Stimulated activated CD4-positive, alpha-beta T cell treated with anti-CD3 and anti-CD28 coated beads, Interleukin-12 subunit alpha, Interleukin-12 subunit beta, amount 100 ng/mL, for 4 hours (primary cell): ENCODE measurements around the gene TK1.
"Not testable (repeated sequence)": the region's sequence is repeated elsewhere in the genome, so short reads cannot be mapped to it uniquely, and the experiment has no call there.

Experiments used
- DNase-seq: peaks from one replicate; pipeline ENCODE4 v3.0.0-alpha.2; 2020

The TK1 gene, protein sequence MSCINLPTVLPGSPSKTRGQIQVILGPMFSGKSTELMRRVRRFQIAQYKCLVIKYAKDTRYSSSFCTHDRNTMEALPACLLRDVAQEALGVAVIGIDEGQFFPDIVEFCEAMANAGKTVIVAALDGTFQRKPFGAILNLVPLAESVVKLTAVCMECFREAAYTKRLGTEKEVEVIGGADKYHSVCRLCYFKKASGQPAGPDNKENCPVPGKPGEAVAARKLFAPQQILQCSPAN

DNA sequence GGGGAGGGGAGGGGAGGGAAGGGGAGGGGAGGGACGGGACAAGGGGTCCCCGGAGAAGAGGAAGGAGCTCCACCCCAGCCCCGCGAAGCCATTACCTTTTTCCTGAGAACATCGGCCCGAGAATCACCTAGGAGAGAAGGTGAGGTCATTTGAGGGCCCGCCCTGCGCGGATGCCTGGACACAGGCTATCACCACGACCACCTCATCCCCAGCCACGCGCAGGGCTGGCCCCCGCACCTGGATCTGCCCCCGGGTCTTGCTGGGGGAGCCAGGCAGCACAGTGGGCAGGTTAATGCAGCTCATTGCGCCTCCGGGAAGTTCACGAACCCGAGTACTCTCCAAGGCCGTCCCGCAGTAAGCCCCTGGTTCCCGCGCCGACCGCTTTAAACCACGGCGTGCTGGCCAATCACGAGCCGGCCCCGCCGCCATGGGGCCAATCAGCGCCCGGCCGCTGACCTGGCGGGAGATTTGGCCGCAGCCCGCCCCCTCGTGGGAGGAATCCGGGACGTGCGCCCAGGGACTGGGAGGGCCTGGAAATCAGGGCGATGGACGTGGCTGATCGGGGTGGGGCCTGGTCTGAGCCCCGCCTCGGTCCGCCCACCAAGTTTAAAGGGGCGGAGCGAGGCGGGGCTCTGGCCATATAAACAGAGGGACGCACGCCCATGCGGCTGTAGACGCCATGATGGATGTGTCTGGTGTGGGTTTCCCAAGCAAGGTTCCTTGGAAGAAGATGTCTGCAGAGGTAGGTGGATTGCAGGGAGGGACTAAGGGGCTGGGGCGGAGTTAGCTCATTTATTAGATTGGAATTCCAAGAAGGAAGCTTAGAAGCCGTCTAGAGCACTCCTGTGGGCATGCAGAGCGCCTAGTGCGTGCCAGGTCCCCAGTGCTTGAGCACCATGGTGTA is at the start of gene TK1, which contains the start of gene AFMID:
Gene TK1, minus strand, starts transcription at position 361 of the 904 bp plus-strand sequence. Its CDS starts 58 bp downstream, at position 303.
Gene AFMID, plus strand, starts transcription at position 671 of the 904 bp plus-strand sequence. Its CDS starts 9 bp downstream, at position 680.
- DNase-seq = peak; percentile 79

DNA sequence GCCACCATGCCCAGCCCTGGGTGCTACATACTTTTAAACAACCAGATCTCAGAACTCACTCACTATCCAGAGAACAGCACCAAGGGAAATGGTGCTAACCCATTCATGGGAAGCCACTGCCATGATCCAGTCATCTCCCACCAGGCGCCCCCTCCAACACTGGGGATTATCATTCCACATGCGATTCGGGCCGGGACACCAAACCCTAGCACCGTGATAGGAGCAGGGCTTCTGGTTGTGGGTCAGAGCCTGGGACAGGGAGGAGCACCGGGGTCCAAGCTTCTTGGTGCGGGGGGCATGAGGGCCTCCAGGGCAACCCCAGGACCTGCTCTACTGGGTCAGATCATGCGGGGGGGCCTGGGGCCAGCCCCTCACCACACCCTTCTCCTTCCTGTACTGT is 49.0 kb upstream of the TK1 start:
- DNase-seq = no peak

DNA sequence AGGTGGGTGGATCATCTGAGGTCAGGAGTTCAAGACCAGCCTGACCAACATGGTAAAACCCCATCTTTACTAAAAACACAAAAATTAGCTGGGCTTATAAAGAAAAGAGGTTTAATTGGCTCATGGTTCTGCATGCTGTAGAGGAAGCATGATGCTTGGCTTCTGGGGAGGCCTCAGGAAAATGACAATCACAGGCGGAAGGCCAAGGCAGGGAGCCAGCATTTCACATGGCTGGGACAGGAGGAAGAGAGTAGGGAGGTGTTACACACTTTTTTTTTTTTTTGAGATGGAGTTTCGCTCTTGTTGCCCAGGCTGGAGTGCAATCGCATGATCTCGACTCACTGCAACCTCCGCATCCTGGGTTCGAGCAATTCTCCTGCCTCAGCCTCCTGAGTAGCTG is 48.2 kb upstream of the TK1 start:
- not testable (repeated sequence) for DNase-seq

DNA sequence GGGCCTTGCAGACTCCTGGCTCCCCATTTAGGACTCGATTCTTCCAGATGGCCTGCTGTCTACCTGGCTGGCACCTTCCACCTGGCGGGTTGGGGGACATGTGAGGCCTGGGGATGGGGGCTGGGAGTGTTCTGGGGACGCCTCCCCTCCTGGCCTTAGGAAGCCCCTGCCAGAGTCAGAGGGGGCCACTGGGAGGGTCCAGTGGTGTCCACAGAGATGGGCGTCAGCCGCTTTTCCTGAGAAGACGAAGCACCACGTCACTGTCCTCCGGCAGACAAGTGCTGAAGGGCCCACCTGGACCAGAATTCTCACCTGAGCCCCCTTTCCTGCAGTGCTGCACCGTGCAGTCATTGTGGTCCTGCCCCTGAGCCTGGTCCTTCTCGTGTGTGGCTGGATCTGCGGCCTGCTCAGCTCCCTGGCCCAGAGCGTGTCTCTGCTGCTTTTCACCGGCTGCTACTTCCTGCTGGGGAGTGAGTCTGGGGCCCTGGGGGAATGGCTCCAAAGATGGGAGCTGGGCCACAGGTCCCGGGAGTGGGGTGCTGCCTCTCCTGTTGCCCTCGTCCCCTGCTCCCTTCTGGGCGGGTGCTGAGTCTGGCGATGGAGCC is 47.5 kb upstream of the TK1 start:
- DNase-seq = no peak

DNA sequence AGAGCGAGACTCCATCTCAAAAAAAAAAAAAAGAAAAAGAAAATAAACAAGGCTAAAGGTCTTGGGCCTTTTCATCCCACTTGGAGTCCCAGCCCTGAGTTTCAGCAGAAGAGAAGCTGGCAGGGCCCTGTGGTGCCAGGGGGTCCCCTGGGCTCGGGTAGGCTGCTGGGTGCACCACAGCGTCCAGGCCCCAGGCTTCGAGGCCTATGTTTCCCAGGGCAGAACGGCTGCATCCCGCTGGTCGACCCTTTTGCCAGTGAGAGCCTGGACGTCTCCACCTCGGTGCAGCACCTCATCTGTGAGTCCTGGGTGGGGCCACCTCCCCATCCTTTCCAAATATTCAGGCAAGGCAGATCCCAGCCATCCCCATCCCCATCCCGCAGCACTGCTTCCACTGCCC is 46.8 kb upstream of the TK1 start:
- DNase-seq = no peak

DNA sequence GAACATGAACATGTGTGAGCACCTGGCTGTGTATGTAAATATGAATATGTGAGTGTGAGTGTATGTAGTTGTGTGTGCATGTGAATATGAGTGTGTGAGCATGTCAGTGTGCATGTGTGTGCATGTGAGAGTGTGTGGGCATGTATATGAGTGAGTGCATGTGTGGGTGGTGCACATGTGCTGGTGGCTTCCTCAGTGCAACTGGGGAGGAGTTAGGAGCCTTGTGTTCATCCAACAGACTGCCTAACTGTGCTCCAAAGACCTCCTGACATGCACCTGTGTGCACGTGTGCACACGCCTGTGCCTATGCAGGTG is 46.0 kb upstream of the TK1 start:
- DNase-seq = no peak

DNA sequence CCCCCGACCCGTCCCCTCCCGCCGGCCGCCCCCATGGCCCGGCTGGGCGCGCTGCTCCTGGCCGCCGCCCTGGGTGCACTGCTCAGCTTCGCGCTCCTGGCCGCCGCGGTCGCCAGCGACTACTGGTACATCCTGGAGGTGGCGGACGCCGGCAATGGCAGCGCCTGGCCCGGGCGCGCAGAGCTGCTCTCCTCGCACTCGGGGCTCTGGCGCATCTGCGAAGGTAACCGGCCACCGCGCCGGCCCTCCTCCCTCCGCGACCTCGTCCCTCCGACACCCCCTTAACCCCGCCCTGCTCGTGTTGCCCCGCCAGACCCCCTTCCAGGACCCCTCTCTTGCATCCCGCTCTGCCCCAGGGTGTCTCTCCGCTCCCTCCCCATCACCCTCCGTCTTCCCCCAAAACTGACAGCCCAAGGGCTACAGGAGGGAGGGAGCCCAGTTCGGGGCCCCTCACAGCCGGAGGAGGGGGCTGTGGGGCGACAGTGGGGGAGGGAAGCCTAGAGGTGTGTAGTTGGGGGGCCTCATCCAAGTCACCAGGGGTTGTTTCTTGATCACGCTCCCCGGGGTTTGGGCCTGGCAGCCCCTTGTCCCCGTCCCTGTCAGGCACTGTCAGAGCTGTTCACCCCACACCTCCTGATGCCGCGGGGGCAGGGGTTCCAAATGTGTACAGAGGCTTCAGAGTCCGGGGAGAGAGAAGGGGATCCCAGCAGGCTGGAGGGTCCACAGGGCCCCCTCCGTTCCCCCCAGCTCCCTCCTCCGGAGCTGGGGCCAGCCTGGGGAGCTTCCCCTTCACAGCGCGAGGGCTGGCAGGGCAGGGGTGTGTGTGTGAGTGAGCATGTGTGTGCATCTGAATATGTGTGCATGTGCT is 45.4 kb upstream of the TK1 start:
- no peak for DNase-seq

DNA sequence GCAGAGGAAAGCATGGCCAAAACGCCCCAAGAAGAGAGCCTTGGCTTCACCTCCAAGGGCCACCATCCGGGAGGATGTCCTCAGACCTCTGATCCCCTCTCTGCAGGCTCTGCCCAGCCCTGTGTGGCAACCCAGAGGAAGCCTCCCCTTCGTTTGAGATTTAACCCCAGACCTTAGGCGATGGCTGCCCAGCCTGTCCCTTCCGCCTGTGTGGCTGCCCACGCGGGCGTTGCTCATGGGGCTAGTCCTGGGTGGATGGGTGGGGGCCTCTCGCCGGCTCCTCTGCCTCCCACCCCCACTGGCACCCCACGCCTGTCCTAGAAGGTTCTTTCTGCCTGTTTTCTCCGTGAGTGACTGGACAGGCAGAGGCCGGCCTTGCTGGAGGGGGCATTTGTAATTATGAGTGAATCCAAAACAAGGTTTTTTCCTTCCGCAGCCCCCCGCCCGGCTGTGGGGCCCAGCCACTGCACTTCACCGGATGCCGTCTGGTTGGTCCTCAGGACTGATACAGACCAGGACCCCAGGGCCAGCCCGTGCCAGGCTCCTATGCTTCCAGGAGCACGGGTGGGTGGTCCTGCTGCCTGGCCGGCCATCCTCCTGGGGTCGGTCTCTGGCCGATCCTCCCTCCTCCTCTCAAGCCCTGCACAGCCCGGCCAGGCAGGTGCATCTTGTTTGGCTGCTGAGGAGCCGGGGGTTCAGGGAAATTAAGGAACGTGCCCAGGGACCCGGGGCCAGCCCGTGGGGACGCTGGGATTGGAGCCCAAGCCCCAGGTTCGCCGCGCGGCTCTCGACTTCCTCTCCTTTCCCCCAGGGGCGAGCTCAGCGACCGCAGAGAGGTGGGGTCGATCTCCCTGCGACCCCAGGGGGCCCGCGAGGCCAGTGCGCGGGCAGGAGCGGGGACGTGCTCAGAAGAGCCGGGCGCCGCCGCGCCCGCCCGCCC is 44.4 kb upstream of the TK1 start, which contains the start of gene TMEM235:
Gene TMEM235, plus strand, starts transcription at position 636 of the 940 bp plus-strand sequence. CDS start 393 bp downstream, outside the sequence.
- DNase-seq = no peak

DNA sequence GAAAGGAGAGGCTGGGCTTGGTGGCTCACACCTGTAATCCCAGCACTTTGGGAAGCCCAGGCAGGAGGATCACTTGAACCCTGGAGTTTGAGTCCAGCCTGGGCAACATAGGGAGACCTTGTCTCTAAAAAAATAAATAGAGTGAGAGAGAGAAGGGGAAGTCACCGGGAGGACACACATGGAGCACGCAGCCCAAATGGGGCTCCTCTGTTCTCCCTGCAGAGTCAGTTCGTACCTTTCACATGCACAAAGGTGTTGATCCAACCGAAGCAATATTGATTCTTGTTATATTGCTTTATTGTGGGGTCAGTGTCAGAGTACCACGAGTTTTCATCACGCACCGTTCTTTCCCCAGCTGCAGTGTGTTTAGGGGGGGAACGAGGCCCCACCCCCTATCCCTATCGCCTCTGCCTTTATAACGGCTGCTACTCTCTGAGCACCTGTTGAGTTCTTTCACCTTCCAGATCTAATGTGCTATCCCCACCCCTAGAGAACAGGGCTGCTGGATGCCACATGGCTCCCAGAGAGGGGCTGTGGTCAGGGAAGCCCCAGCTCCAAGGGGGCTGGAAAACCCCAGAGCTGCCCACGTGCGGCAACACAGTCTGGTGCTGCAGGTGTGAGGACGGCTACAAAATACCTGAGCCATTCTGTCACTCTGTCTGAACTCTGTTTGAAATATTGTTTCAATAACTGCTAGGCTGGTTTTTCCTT is 43.6 kb upstream of the TK1 start:
- no peak for DNase-seq

DNA sequence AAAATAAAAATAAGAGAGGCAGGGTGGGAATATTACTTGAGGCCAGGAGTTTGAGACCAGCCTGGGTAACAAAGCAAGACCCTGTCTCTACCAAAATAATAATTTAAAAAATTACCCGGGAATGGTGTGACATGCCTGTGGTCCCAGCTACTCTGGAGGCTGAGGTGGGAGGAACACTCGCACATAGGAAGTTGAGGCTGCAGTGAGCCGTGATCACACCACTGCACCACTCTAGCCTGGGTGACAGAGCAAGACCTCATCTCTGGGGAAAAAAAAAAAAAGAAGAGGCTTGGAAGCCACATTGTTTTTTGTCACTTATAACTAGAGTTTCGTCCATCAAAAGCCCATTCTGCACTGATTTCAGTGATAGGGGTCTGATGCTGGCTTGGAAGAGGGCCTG is 41.3 kb upstream of the TK1 start:
- DNase-seq = no peak

DNA sequence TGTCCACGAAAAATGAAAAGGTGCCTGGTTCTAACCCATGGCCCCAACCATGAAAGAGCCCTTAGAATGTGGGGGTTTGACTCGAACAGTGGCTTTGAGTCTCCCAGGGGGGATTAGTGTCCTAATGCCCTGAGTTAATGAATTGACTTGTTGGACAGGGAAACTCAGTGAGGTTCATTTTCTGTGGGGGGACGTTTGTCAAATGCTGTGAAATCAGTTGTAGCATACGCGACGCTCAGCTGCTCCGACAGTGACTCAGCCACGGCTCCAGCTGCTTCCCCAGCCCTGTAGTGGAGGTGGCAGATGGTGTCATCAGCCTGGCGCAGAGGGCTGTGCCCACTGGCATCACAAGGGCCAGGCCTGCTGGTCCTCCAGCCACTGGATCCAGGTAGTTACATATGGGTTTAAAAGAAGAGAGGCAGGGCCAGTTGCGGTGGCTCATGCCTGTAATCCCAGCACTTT is 40.6 kb upstream of the TK1 start:
- DNase-seq = no peak

DNA sequence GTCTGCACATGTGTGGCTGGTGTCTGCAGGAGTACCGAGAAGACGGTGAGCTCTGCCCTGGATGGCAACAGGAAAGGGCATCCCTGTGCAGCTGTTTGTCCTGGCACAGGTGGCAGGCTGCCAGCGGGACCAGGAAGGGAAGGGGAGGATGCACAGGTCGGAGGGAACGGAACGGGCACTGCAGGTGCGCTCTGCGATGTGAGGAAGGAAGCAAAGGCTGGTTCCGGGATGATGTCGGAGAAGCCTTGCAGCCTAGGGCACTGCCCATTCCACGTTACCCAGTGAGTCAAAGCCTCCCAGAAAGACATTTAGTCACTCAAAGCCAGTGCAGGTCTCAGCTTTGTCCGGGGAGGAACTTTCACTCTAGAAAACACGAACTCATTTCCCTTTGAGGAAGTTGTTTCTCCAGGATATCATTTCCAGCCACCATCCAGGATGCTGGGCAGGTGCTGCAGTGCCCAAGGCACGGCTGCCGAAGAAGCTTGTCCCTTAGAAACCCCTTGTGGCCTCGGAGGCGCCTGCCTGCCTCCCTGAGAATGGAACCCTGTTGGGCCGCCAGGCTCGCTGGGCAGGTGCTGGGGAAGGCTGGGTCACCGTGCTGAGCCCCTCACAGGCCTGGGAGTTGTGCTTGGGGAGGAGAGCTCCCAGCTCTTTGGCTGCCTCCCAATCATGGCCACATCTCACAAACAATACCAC is 40.1 kb upstream of the TK1 start:
- no peak for DNase-seq

DNA sequence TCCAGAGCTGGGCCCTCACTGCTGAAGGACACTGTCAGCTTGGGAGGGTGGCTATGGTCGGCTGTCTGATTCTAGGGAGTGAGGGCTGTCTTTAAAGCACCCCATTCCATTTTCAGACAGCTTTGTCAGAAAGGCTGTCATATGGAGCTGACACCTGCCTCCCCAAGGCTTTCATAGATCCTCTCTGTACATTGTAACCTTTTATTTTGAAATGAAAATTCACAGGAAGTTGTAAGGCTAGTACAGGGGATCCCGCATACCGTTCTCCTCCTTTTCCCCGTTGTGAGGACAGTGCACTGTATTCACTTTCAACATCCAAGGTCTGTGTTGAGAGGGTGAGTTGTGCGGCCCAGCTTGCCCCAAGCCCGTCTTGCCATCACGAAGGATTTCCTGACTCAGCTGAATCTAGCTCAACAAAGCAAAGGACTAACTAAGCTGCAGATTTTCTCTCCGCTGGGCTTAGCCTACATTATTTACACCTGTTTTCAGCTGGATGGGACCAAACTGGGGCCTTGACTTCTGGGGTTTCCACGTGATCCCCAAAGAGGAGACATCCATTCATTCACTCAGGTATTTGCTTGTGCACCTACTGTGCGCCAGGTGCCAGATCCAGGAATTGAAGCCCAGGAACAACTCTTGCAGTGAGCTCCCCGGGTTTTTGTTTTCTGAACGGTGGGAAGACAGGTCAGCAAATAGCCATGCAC is 39.4 kb upstream of the TK1 start:
- no peak for DNase-seq

DNA sequence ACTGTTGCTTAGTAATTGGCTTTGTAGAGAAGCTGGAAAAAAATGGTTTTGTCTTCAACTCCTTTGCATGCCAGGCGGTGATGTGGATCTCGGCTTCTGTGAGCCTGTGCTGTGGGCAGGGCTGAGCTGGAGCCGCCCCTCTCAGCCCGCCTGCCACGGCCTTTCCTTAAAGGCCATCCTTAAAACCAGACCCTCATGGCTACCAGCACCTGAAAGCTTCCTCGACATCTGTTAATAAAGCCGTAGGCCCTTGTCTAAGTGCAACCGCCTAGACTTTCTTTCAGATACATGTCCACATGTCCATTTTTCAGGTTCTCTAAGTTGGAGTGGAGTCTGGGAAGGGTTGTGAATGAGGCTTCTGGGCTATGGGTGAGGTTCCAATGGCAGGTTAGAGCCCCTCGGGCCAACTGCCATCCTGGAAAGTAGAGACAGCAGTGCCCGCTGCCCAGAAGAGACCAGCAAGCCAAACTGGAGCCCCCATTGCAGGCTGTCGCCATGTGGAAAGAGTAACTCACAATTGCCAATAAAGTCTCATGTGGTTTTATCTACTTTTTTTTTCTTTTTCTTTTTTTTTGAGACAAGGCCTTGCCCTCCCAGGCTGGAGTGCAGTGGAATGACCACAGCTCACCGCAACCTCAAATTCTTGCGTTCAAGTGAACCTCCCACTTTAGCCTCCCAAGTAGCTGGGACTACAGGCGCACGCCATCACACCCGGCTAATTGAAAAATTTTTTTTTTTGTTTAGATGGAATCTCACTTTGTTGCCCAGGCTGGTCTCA is 38.4 kb upstream of the TK1 start:
- no peak for DNase-seq

DNA sequence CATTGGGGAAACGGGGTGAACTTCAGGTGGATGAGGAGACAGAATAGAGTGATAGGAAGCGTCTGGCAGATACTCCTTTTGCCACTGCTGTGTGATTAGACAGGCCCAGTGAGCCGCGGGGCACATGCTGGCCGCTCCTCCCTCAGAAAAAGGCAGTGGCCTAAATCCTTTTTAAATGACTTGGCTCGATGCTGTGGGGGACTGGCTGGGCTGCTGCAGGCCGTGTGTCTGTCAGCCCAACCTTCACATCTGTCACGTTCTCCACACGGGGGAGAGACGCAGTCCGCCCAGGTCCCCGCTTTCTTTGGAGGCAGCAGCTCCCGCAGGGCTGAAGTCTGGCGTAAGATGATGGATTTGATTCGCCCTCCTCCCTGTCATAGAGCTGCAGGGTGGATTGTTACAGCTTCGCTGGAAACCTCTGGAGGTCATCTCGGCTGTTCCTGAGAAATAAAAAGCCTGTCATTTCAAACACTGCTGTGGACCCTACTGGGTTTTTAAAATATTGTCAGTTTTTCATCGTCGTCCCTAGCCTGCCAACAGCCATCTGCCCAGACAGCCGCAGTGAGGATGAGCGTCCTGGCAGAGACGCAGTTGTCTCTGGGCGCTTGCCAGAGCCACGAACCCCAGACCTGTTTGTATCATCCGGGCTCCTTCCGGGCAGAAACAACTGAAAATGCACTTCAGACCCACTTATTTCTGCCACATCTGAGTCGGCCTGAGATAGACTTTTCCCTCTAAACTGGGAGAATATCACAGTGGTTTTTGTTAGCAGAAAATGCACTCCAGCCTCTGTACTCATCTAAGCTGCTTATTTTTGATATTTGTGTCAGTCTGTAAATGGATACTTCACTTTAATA is 37.6 kb upstream of the TK1 start:
- DNase-seq = no peak

DNA sequence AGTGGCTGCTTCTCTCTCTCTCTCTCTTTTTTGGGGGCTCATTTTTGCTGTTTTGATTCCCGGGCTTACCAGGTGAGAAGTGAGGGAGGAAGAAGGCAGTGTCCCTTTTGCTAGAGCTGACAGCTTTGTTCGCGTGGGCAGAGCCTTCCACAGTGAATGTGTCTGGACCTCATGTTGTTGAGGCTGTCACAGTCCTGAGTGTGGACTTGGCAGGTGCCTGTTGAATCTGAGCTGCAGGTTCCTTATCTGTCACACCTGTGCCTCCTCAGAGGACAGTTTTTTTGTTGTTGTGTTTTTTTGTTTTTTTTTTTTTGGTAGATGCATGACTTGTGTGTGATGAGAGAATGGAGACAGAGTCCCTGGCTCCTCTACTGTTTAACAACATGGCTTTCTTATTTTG is 36.9 kb upstream of the TK1 start:
- DNase-seq = no peak

DNA sequence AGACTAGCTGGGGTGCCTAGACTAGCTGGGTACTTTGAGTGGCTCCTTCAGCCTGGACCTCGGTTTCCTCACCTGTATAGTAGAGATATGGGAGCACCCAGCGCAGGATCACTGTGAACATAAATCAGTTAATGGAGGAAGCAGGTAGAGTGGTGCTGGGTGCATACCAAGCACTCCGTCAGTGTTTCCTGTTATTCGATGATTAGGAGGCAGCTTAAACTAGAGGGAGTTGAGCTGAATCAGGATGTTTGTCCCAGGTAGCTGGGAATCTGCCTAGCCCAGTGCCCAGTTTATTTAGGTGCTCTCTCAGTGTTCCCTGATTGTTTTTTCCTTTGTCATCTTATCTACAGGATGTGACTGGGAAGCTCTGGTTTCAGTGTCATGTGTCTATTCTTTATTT is 36.2 kb upstream of the TK1 start:
- no peak for DNase-seq
